Anterior cingulate cortex (tissue), 58 donors: ENCODE measurements around the gene EPB41L4A.
"Not testable (repeated sequence)": the region's sequence is repeated elsewhere in the genome, so short reads cannot be mapped to it uniquely, and the experiment has no call there.

Source experiments
- DNase-seq, 58 donors: peaks; one replicate each; lab custom pipeline; 2025; lab: John Stamatoyannopoulos, UW

The EPB41L4A gene

DNA sequence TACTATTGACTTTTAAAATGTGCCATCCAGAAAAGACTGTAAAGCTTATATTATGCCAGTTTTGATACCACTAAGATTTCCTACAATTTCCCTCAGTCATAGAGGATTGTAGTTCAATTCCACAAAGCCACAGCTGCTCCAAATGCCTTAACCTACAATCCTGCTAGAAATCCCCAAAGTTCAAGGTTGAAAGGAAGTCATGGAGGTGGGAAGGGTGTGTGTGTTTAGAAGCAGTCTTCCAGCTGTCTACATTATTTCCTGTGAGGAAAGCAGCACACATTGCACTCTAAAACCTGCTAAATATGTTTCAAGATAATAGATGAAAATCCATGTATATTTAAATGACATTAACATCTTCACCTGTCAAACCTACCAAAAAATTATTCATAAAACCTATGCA is 11.8 kb downstream of the EPB41L4A start:
- no peak for DNase-seq

DNA sequence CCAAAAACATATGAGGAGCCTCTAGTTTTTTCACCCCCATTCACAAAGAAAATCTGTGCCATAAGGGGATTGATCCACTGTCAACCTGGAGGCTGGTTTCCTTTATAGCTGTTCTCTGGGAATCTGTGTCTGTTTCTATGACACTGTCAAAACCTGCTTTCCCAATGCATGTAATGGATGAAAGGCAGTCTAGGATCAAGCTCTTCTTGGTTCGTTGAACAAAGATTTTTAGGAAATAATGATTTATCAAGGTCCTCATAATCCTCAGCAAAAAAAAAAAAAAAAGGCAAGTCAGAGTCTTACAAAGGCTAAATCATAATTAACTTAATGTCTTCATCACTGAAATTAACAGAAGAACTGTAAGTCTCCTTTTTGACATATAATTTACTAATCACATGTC is 16.0 kb downstream of the EPB41L4A start:
- no peak for DNase-seq

DNA sequence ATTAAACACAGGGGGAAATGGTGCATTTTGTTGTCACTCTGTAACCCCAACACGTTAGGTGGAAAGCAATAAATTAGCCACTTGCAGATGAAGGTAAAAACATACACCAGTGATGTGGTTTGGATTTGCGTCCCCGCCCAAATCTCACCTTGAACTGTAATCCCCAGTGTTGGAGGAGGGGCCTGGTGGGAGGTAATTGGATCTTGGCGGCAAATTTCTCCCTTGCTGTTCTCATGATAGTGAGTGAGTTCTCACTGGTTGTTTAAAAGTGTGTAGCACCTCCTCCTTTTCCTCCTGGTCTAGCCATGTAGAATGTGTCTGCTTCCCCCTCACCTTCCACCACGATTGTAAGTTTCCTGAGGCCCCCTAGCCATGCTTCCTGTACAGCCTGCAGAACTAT is 17.2 kb downstream of the EPB41L4A start:
- DNase-seq, result no peak

DNA sequence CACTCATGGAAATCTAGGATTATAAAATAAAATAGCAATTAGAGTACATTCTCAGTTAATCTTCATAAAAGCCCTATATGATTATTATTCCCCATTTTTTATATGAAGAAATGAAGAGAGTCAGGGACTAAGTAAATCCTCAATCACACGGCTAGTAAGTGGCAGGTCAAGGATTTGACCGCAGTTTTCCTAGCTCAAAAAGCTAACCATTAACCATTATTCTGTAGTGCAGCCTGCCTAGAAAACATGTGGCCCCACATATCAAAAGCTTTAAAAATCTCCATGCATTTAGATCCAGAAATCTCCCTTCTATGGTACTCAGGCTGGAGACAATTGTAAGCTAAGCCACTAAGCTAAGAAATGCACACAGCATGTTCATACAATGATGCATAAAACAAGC is 21.4 kb downstream of the EPB41L4A start:
- DNase-seq, result no peak

GRCh38 chr5:112396430-112396829 is 22.6 kb downstream of the EPB41L4A start:
- no peak for DNase-seq

GRCh38 chr5:112395299-112395698 is 23.8 kb downstream of the EPB41L4A start:
- not testable (repeated sequence) for DNase-seq

DNA sequence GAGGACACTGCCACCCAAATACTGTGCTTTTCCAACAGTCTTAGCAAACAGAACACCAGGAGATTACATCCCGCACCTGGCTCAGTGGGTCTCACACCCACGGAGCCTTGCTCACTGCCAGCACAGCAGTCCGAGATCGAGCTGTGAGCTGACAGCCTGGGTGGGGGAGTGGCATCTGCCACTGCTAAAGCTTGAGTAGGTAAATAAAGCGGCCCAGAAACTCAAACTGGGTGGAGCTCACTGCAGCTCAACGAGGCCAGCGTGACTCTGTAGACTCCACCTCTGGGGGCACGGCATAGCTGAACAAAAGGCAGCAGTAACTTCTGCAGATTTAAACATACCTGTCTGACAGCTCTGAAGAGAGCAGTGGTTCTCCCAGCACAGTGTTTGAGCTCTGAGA is 28.8 kb downstream of the EPB41L4A start:
- peak in 4 of 58 donors; percentile 2 to 16 (median 5) for DNase-seq

DNA sequence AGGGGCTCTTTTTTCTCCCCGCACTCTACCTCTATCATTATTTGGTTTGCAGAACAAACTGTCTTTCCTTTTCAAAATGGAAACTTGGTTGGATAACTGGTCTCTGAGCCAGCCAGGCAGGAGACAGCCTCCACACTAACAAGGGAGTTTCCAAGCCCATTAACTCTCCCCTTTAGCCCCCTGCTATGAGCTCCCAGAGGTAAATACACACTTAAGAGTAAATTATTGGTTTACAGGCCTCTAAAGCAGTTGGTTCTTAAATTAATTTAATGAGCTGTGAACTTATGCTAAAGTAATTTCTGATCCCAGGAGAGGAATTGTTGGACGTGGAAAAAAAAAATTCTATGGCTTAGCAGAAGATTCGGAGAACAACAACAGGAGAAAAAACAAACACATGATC is 30.3 kb downstream of the EPB41L4A start:
- DNase-seq, result no peak

GRCh38 chr5:112388074-112388473 is 31.0 kb downstream of the EPB41L4A start:
- DNase-seq, result no peak

DNA sequence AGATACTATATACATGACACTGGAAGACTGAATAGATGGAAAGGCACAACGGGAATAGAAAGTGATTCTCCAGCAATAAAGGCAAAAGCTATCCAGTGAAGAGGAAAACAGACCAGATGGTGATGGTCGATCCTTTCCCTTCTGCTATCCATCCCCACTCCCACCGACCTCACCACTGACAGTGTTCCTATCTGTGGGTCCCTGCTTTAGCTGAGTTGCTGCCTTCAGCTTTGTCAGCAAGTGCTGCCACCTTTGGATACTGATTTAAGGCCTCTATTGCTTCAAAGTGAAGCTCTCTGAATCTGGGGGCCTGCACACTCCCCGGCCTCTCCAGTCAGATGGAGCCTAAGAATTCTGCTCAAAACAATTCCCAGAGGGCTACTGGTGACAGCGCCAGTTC is 32.3 kb downstream of the EPB41L4A start:
- no peak for DNase-seq

DNA sequence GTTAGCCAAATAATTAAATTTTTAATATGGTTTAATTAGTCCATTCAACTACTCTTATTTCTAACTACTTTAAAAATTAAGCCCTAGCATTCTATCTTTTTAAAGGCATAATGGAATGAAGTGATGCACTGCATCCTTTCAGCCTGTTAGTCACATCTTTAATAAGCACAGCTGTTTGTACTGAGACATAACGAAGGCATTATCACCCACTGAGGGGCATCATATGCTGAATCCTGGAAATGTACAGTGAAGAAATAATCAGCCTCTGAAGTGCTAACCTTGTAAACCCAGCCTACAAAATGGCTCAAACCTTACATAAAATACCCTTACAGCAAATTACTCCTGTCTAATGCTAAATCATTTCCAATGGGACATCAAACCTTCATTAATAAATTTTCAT is 33.1 kb downstream of the EPB41L4A start:
- no peak for DNase-seq

DNA sequence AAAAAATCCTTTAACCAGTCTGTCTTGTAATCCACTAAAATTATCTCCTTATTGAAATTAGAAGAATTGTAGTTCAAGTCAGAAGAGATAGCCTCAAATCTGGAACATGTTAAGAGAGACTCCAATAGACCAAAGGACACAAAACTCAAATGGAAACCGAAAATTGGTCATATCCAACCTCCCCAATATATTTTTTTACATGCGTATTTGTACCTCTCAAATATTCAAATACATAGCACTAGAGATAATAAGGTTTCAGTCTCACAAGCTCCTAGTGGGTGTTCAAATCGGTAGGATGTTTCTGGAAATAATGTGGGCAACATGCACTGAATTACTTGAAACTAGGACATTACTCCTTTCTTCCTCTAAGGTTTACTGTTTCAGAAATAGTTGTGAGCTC is 33.5 kb downstream of the EPB41L4A start:
- no peak for DNase-seq

- DNase-seq, result no peak
Measured at GRCh38 chr5:112384523-112384922, 34.6 kb downstream of the EPB41L4A start.

GRCh38 chr5:112382886-112383285 is 36.2 kb downstream of the EPB41L4A start:
- DNase-seq, result no peak

DNA sequence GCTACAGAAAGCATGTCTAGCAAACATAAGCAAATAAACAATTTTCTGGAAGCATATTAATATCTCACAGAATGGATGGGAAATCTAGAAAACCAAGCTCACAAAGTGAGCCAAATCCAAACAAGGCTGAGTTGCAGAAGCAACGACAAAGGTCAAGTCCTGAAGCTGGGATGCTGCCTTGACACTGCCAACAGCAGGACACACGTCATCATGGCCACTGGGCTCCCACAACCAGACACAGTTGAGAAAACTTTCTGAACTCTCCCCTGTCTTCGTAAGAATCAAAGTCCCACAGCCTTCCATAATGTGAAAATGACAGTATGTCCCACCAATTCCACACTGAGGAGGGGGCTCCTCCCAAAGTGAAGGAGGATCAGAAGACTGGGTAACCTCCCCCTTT is 37.6 kb downstream of the EPB41L4A start:
- no peak for DNase-seq

DNA sequence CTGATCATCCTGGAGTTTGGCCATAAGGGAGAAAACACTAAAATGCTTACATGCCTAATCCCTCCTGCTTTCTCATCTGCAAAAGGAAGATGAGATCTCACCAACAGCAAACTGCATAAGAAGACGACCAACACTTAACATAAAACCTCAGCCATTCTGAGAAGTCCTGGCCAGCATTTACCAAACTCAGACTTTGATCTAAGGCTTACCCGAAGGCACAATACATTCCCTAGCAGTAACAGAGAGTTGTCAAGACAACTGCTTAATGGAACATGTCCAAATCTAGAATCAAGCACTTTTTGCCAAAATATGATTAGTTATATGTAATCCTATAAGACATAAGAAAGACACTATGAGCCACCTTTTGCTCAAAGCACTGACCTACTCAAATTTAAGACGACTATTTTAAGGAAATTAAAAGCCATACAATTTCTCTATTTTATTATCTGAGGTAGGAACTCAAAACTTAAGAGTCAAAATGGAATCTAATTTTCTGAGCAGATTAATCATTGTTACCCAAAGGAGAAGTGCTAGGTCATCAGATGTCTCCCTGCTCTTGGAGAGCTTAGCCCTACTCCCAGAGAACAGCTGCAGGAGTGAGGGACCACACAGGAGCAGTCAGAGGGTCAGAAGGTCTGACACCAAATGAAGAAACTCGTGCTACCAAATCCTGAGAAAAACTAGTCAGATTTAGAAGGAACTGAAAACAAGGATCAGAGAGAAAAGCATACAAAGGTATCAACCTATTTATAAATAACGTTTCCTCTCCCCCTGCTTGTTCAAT is 39.3 kb downstream of the EPB41L4A start:
- no peak for DNase-seq

DNA sequence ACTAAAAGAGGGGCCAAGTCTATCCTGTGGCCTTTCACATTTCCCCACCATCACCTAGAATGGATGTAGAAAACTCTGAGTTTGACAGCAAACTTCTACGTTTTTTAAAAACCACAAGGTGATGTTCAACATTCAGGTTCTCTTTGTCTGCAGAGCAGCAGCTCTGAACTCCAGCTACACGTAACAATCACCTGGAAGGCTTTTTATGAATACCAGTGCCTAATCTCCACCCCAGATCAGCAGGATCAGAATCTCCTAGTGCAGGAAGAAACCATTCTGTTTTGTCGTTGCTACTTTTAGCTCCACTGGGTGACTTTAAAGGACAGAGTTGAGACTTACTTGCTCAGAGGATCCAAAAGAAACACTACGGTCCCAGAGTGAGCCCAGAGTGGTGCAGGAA is 44.3 kb downstream of the EPB41L4A start:
- DNase-seq, result no peak

DNA sequence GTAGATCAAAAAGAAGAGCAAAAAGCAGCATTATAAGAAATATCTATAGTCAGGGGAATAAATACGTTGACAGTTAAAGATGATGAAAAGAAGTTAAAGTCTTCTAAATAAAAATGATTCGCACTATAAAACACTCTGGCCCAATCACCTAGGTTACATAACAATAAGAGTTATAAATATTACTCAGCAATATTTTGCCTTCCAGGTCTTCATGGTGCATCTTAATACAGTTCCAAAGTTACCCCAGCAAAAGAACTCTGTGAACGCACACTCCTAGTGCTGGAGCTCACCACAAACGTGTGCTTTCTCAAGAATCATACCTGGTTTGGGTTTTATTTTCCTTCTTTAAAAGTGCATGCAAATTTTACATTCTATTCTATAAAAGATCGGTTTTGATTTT is 44.7 kb downstream of the EPB41L4A start:
- no peak for DNase-seq

GRCh38 chr5:112373885-112374284 is 45.2 kb downstream of the EPB41L4A start:
- no peak for DNase-seq

DNA sequence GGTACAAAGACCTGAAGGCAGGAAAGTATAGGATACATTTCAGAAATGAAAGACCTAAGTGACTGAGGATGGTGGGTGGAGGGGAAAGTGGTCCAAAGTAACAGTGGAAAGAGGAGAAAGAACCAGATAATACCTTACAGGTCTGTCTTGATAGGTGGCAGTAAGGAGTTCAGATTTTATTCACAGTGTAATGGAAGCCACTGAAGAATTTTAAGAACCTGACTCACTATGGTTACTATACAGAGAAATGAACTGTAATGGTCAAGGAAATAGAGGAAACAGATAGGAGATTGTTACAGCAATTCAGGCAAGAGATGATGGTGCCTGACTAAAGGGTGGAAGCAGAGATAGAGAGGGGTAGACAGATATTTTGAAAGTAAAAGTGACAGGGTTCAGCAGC is 46.5 kb downstream of the EPB41L4A start:
- DNase-seq, result no peak

GRCh38 chr5:112371067-112371466 is 48.0 kb downstream of the EPB41L4A start:
- no peak for DNase-seq

GRCh38 chr5:112367400-112367799 is 51.7 kb downstream of the EPB41L4A start:
- no peak for DNase-seq

GRCh38 chr5:112366987-112367386 is 52.1 kb downstream of the EPB41L4A start:
- DNase-seq, result no peak
